MG63 (cell line): ENCODE results near the gene FASN. TPM values are rescaled to one million over a fixed set of nuclear protein-coding genes. Genes with fewer than 3 reads are reported as not detected.
"Not testable (repeated sequence)": the region's sequence is repeated elsewhere in the genome, so short reads cannot be mapped to it uniquely, and the experiment has no call there.

Source experiments
- DNase-seq: peaks from one replicate; pipeline ENCODE4 v3.0.0-alpha.2; 2020
- H3K27me3 ChIP-seq: fragments of 250-450 bp; sonication (Bioruptor Pico); 2 replicates; pipeline ENCODE4 v1.5.1; 2020; ENCODE audit warnings: mild to moderate bottlenecking, moderate library complexity
- H3K36me3 ChIP-seq: fragments of 250-450 bp; sonication (Bioruptor Pico); 2 replicates; pipeline ENCODE4 v1.5.1; 2020; ENCODE audit warnings: mild to moderate bottlenecking, moderate library complexity
- H3K4me3 ChIP-seq: fragments of 250-450 bp; sonication (Bioruptor Pico); 2 replicates; pipeline ENCODE4 v1.5.1; 2020; ENCODE audit warnings: mild to moderate bottlenecking, moderate library complexity
- H3K9me3 ChIP-seq: fragments of 250-450 bp; sonication (Bioruptor Pico); 2 replicates; pipeline ENCODE4 v1.5.1; 2020; ENCODE audit warnings: mild to moderate bottlenecking, moderate library complexity
- total RNA-seq: library from RNA; depleted of rRNA; stranded (reverse); fragments of >200 nt; shearing (Covaris generic); gene quantifications from 2 replicates; pipeline ENCODE4 v1.2.3, GENCODE V29; 2014; ENCODE audit warnings: low replicate concordance

FASN gene
- total RNA-seq, 1 experiment from 2014 or later: 112 TPM

DNA sequence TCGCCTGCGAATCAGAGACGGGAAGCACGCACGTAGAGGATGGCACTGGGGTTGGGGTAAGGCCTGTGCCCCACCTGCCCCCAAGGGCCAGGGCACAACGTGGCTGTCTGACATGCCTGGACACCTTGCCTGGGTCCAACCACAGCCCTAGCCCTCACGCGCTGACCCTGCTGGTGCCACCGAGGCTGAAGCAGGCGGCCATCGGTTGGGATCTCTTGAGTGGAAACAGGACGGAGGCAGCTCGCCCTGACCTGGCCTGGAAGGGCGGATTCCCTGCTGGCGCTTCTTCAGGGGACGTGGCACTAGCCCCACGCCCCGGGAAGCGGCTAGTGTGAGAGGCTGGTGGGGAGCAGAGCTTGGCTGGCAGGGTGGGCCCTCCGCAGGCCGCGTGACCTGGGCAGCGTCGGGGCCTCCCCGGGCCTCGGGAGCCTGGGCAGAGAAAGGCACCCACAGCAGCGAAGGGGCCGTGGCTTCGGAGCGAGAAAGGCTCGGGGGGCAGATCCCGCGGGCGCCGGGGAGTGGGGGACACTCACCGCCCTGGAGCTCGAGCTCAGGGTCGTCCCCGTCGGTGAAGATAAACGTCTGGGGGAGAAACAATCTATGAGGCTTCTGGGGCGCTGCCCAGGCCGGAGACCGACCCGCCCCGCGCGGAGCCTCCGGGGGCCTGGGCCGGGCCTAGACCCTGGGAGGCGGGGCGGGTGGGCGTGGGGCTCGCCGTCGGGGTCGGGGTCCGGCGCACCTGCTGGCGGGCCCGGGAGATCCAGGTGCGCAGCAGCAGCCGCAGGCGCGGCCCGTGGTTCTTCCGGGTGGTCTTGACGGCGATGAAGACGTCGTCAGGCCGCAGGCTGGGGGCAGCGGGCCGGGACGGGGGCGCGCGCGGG lies 47.0 kb downstream of the FASN start:
- Histone ChIP-seq H3K36me3 (peaks cover 45% of the 10 kb centered on the region), H3K27me3 (no peaks in the 10 kb centered on the region)

DNA sequence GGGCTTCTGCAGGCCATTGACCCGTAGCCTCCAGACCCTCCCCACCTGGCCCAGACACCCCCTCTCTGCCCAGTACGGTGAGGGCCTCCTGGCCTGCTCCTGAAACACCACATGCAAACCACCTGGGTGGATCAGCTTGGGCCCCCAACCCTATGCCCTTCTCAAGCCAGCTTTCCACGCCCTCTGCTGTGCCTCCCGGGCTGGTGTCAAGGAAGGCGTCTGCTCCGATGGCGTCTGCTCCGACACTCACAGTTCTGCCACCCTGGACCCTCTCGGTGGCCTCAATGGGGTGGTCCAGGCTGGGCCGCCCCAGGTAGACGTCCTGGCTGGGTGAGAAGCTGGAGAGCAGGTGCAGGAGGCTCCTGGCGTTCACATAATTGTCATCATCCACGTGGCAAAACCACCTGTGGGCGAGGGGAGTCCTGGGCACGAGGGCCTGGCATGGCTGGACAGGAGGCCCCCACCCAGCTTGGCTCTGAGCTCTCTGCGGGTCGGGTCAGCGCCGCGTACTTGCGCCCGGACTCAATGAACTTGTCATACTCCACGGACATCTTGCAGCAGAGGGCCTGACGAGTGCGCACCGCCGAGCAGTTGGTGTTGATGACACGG lies 47.8 kb downstream of the FASN start:
- peak overlapping the region; percentile 69 for H3K4me3 ChIP-seq
- H3K36me3 ChIP-seq: peaks cover 39% of the 10 kb centered on the region
- DNase-seq: no peak
- H3K9me3 ChIP-seq: no peaks in the 10 kb centered on the region
- no peaks in the 10 kb centered on the region for H3K27me3 ChIP-seq

More for the DNA sequence above, 47.0 kb downstream of the FASN start:
- Histone ChIP-seq H3K9me3 (no peaks in the 10 kb centered on the region), H3K4me3 (peak overlapping the region; percentile 69)
- no peak for DNase-seq

DNA sequence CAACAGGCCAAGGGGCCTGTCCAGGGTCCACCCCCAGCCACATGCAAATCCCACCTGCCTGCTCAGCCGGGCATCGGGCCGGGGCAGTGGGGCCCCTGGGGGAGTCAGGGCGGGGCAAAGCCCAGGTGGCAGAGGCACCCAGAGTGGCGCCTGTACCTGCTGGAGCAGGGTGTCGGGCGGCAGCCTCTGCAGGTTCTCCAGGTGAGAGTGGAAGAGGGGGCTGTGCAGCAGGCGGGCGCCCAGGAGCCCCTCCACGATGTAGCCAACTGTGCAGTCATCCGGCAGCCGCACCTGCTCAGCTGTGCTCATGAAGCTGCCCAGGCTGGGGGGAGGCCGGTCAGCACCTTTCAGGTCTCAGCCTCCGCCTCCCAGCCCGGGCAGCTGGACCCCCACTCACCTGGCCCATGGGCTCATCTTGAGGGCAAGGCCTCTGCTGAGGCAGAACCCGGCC lies 48.5 kb downstream of the FASN start:
- H3K27me3 ChIP-seq: no peaks in the 10 kb centered on the region
- no peaks in the 10 kb centered on the region for H3K9me3 ChIP-seq
- DNase-seq: no peak
- peaks cover 32% of the 10 kb centered on the region for H3K36me3 ChIP-seq
- no peak overlapping the region for H3K4me3 ChIP-seq

DNA sequence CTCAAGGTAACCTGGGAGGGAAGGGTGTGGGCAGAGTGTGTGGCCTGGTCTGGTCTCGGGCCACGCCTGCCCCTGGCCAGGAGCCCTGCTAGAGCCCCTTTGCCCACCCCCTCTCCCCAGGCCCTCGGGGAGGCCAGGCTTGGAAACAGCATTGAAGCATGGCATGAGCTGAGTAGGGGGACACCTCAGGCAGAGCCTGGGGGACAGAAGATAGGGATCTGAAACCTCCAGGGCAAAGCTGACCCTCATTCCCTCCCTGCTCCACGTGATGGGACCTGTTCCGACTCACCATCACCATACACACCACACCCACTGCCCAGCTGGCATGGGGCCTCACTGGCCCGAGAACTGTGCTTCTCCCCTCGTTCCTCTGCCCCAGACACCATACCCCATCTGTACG lies 48.9 kb downstream of the FASN start:
- no peak for DNase-seq

DNA sequence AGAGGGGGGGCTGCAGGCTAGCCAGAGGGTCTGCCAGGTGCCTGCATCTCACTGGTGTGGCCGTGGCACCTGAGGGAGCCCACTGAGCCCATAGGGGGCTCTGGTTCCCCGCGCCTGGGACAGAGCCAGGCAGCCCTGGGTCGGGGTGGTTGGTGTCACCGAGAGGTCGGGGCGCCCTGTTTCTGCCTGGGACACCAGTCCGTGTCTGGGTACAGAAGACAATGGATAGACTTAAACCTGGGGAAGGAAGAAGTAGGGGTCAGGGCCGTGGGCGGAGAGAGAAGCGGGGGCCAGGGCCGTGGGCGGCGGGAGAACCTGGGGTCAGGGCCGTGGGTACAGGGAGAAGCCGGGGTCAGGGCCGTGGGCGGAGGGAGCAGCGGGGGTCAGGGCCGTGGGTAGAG lies 49.5 kb downstream of the FASN start:
- no peaks in the 10 kb centered on the region for H3K9me3 ChIP-seq
- H3K27me3 ChIP-seq: no peaks in the 10 kb centered on the region
- DNase-seq: no peak
- no peak overlapping the region for H3K4me3 ChIP-seq
- peaks cover 23% of the 10 kb centered on the region for H3K36me3 ChIP-seq

More for the DNA sequence above, 48.9 kb downstream of the FASN start:
- no peaks in the 10 kb centered on the region for H3K9me3 ChIP-seq
- no peak overlapping the region for H3K4me3 ChIP-seq
- H3K36me3 ChIP-seq: peaks cover 28% of the 10 kb centered on the region
- H3K27me3 ChIP-seq: no peaks in the 10 kb centered on the region

DNA sequence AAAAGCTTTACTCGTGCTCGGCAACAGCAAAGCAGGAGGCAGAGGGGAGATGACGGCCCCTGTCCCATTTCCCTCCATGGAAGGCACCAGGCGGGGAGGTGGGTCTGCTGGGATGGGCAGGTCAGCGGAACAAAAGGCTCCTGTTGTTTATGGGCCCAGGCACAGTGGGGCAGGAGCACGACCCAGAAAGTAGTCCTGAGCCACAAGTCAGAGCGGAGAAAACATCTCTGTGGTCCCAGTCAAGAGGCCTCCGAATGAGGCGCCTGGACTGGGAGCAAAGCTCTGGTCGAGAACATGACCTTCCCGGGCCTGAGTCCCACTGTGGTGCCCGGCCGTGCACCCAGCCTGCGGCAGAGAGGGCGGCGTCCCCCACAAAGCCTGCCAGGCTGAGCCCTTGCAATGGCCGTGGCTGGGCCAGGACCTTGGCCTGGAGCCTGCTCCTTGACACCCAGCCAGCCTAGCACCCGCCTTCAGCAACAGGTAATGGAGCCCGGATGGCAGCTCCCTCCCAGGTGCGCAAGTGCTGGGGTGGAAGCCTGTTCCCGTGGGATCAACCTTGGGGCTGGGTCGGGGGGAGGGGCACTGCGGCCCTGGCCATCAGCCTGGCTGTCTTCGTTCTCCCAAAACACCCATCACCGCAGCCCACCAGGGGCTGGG lies 50.0 kb downstream of the FASN start:
- no peaks in the 10 kb centered on the region for H3K27me3 ChIP-seq
- peaks cover 17% of the 10 kb centered on the region for H3K36me3 ChIP-seq
- H3K4me3 ChIP-seq: no peak overlapping the region
- H3K9me3 ChIP-seq: no peaks in the 10 kb centered on the region
- no peak for DNase-seq

DNA sequence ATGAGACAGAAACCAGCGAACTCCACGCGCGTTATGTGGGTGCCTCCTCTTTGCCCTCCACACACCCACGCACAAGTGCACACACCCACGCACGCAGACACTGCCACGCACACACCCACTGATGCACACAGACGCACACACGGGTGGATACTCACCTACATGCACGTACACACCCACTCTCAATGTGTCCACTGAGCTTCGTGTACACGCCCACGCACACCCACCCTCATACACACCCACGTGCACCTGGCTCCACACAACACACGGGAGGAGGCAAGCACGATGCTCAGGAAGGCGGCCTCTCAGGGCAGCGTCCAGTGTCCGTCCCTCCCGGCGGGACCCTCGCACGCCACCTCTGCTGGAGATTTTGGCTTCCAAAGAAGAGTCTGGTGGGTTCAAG lies 50.7 kb downstream of the FASN start:
- Histone ChIP-seq H3K9me3 (no peaks in the 10 kb centered on the region), H3K4me3 (no peak overlapping the region), H3K27me3 (no peaks in the 10 kb centered on the region), H3K36me3 (peaks cover 17% of the 10 kb centered on the region)
- no peak for DNase-seq

DNA sequence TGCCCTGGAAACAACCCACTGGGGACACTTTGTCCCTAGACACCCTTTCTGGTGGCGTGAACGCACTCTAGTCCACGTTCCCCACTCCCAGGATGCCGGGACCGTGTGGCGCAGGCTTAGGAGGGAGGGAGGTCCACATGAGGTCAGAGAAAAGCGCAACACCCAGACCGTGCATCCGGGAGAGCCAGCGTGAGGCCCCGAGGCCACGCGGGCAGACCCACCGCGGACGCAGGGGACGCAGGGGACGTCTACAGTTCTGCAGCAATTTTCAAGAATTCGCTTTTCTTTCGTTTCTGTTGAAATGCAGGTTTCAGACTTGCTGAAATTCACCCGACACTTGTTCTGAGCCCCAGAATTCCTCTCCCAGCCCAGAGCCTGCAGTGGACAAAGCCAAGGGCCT lies 51.1 kb downstream of the FASN start:
- no peak overlapping the region for H3K4me3 ChIP-seq
- H3K36me3 ChIP-seq: peaks cover 17% of the 10 kb centered on the region
- no peaks in the 10 kb centered on the region for H3K9me3 ChIP-seq
- no peak for DNase-seq
- H3K27me3 ChIP-seq: no peaks in the 10 kb centered on the region

DNA sequence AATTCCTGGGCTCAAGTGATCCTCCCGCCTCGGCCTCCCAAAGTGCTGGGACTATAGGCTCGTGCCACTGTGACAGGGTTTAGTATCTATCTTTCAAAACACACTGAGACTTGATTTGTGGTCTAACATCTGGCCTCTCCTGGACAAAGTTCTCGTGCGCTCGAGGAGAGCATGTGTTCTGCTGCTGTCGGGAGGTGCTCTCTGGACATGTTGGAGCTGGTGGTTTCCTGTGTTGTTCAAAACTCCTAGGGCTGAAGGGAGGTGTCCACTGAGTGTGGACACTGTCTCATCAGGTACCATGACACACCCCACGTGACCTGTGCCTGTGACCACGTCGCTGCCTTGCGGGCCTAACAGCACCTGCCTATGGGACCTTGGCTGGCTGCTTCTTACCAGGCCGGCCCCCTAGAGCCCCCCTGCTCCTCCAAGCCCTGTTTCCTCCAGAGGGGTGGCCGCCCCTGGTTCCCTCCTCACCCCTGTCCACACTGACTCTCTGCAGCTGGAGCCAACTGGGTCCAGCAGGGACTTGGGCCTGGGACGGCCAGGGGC lies 52.0 kb downstream of the FASN start:
- no peaks in the 10 kb centered on the region for H3K9me3 ChIP-seq
- no peak overlapping the region for H3K4me3 ChIP-seq
- DNase-seq: no peak
- no peaks in the 10 kb centered on the region for H3K27me3 ChIP-seq
- H3K36me3 ChIP-seq: peaks cover 17% of the 10 kb centered on the region

DNA sequence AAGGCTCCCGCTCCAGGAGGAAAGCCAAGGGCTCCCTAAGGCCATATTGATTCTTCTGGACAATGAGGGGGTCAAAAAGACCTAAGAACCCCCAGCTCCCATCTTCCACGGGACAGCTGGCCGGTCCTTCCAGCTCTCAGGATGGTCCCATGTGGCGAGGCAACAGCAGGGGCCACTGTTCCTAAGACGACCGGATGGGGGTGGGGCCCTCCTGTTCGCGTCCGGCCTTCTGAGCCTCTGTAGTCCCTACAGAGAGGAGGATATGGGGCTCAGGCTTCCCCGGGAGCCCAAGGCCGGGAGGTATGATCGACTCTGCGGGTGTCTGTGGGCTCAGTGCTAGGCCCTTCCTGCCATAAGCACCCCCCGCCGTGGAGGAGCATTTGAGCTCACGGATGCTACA lies 54.5 kb downstream of the FASN start:
- H3K4me3 ChIP-seq: no peak overlapping the region
- H3K27me3 ChIP-seq: no peaks in the 10 kb centered on the region
- peaks cover 6% of the 10 kb centered on the region for H3K36me3 ChIP-seq
- H3K9me3 ChIP-seq: no peaks in the 10 kb centered on the region
- DNase-seq: no peak

DNA sequence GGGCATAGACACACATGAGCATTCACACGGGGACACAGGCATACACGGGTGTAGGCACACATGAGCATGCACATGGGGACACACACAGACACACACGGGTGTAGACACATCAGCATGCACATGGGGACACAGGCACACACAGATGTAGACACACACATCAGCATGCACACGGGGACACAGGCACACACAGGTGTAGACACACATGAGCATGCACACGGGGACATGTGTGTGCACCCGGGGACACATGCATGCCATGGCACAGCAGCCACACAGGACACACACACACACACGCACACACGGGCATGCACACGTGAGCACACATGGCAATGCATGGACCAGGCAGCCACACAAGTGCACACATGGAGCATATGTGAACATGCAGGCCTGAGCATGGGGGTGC lies 55.4 kb downstream of the FASN start:
- H3K4me3 ChIP-seq: no peak overlapping the region
- H3K9me3 ChIP-seq: no peaks in the 10 kb centered on the region
- H3K36me3 ChIP-seq: peaks cover 3% of the 10 kb centered on the region; the same call in 1 of the 2 replicates
- H3K27me3 ChIP-seq: no peaks in the 10 kb centered on the region
- DNase-seq: no peak

DNA sequence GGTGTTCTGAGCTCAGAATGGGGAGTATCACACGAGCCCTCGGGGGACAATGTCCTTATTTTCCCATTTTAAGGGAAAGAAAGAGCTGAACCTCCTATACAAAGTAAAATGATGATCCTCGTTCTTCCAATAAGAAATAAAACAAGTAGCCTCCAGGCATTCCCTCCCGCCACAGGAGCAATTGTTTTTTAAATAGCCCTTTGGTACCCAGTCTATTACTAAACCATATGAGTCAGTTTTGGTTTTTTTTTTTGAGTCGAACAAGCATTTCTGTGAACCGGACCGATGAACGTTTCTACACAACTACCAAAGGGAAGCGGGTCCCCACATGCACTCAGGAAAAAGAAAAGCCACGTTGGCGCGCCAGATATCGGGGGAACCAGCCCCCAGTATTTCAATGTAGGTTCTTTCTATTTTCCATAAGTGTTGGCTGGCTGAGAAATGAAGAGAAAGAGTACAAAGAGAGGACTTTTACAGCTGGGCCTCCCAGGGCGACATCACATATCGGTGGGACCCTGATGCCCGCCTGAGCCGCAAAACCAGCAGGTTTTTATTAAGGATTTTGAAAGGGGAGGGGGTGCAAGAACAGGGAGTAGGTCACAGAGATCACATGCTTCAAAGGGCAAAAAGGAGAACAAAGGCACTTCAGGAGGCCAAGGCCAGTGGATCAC lies 56.8 kb downstream of the FASN start:
- Histone ChIP-seq H3K9me3 (no peaks in the 10 kb centered on the region), H3K36me3 (0 out of 2 replicates have a peak, but pooled peaks cover 4% of the 10 kb centered on the region), H3K4me3 (no peak overlapping the region), H3K27me3 (no peaks in the 10 kb centered on the region)
- no peak for DNase-seq

DNA sequence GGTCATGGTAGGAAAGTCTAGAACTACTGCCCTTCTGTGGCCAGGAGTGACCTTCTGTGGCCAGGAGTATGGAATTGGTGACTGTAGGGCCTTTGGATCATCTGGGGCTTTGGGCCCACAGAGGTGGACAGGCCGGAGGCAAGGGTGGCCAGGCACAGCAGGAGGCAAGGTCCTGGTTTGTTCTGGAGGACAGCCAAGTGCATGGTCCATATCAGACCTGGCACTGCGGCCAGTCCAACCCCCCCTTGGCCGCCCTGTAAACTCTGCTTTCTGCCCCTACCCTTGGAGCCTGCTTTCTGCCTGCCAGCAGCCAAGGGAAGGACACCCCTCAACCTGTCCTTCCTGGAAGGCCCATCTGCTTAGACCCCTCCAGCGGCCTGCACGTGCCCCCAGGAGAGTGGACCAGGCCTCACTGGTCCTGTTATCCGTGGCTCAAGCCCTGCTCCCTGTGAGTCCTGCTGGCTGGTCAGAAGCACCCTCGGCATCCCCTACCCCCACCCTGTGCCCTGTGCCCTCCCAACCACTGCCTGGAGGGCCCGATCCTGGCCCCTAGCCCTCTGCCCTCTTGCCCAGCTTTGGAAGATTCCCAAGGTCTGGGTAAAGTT lies 58.2 kb downstream of the FASN start:
- Histone ChIP-seq H3K9me3 (no peaks in the 10 kb centered on the region), H3K4me3 (no peak overlapping the region), H3K27me3 (no peaks in the 10 kb centered on the region), H3K36me3 (peaks cover 8% of the 10 kb centered on the region; the same call in 1 of the 2 replicates)
- no peak for DNase-seq

DNA sequence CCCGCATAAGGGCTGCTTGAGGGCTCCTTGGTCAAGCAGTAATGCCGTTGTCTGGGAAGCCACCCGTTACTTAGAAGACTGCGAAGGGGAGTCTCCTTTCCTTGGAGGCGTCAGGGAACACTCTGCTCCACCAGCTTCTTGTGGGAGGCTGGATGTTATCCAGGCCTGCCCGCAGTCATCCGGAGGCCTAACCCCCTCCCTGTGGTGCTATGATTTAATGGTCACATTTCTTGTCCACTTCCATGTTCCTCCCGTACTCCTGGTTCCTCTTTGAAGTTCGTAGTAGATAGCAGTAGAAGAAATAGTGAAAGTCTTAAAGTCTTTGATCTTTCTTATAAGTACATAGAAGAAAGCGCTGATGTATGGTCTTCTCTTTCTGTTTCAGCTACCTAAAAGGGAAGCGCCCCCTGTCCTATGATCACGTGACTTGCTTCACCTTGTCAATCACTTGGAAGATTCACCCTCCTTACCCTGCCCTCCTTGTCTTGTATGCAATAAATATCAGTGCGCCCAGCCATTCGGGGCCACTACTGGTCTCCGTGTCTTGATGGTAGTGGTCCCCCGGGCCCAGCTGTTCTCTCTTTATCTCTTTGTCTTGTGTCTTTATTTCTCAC lies 59.1 kb downstream of the FASN start:
- H3K36me3 ChIP-seq, H3K27me3 ChIP-seq, H3K9me3 ChIP-seq, H3K4me3 ChIP-seq, DNase-seq: not testable (repeated sequence)

DNA sequence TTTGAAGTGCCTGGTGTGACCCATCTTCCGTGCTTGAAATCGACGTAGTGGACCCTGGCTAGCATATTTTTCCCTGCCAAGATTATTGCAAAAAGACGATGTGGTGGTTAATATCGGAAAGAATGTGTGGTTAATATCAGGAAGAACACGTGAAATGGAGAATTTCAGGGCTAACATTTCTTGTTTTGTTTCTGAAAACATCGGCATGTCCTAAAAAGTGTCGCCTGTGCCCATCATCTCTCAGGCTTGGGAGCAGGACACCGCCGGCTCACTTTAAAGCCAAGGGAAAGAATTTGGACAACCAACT lies 60.2 kb downstream of the FASN start:
- no peak for DNase-seq
- peak overlapping the region; percentile 57 for H3K4me3 ChIP-seq
- no peaks in the 10 kb centered on the region for H3K9me3 ChIP-seq
- peaks cover 8% of the 10 kb centered on the region; the same call in 1 of the 2 replicates for H3K36me3 ChIP-seq
- H3K27me3 ChIP-seq: no peaks in the 10 kb centered on the region
